ENCODE results near the gene TSFM.

DNA sequence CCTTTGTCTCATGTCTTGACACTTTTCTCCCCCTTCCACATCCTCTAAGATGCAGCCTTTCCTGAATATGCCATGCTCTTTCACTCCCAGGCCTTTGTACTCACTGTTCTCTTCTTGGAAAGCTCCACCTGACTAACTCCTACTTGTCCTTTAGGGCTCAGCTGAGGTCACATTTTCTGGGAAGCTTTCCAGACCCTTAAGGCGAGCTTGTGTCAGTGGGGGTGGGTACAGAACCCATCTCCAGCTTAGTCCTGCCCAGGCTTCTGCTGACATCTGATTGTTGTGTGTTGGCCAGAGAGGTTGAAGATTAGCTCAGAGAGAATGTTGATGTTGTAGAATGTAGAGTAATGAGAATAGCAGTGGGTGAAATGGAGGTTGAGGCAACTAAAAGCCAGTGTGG, 2.9 kb upstream of the TSFM start:
- TF ChIP-seq, protein P1, sequence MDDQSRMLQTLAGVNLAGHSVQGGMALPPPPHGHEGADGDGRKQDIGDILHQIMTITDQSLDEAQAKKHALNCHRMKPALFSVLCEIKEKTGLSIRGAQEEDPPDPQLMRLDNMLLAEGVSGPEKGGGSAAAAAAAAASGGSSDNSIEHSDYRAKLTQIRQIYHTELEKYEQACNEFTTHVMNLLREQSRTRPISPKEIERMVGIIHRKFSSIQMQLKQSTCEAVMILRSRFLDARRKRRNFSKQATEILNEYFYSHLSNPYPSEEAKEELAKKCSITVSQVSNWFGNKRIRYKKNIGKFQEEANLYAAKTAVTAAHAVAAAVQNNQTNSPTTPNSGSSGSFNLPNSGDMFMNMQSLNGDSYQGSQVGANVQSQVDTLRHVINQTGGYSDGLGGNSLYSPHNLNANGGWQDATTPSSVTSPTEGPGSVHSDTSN (CRISPR knock-in tag; IDR thresholded peaks at IDR 0.05): no peak
- TF ChIP-seq, protein P2, sequence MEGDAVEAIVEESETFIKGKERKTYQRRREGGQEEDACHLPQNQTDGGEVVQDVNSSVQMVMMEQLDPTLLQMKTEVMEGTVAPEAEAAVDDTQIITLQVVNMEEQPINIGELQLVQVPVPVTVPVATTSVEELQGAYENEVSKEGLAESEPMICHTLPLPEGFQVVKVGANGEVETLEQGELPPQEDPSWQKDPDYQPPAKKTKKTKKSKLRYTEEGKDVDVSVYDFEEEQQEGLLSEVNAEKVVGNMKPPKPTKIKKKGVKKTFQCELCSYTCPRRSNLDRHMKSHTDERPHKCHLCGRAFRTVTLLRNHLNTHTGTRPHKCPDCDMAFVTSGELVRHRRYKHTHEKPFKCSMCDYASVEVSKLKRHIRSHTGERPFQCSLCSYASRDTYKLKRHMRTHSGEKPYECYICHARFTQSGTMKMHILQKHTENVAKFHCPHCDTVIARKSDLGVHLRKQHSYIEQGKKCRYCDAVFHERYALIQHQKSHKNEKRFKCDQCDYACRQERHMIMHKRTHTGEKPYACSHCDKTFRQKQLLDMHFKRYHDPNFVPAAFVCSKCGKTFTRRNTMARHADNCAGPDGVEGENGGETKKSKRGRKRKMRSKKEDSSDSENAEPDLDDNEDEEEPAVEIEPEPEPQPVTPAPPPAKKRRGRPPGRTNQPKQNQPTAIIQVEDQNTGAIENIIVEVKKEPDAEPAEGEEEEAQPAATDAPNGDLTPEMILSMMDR (tag by site-specific recombination; IDR thresholded peaks at IDR 0.05): no peak
- TF ChIP-seq ZNF843 (tag by site-specific recombination; IDR thresholded peaks at IDR 0.05): no peak
- no peak for TF ChIP-seq TCF7L2 (IDR thresholded peaks at IDR 0.05; ENCODE audit: borderline replicate concordance, low read depth, low read length)
- TF ChIP-seq, protein P3, sequence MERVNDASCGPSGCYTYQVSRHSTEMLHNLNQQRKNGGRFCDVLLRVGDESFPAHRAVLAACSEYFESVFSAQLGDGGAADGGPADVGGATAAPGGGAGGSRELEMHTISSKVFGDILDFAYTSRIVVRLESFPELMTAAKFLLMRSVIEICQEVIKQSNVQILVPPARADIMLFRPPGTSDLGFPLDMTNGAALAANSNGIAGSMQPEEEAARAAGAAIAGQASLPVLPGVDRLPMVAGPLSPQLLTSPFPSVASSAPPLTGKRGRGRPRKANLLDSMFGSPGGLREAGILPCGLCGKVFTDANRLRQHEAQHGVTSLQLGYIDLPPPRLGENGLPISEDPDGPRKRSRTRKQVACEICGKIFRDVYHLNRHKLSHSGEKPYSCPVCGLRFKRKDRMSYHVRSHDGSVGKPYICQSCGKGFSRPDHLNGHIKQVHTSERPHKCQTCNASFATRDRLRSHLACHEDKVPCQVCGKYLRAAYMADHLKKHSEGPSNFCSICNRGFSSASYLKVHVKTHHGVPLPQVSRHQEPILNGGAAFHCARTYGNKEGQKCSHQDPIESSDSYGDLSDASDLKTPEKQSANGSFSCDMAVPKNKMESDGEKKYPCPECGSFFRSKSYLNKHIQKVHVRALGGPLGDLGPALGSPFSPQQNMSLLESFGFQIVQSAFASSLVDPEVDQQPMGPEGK (tag by site-specific recombination; IDR thresholded peaks at IDR 0.05): no peak
- TF ChIP-seq ZBTB20 (tag by site-specific recombination; IDR thresholded peaks at IDR 0.05): no peak
- TF ChIP-seq KLF16 (tag by site-specific recombination; IDR thresholded peaks at IDR 0.05): no peak
- TF ChIP-seq ZNF404 (tag by site-specific recombination; IDR thresholded peaks at IDR 0.05): no peak
- no peak for TF ChIP-seq KLF8 (tag by site-specific recombination; IDR thresholded peaks at IDR 0.05)
- TF ChIP-seq ZNF138 (tag by site-specific recombination; IDR thresholded peaks at IDR 0.05; ENCODE audit: borderline replicate concordance): no peak
- no peak for TF ChIP-seq ZNF146 (tag by site-specific recombination; IDR thresholded peaks at IDR 0.05)
- no peak for TF ChIP-seq ZNF239 (tag by site-specific recombination; IDR thresholded peaks at IDR 0.05)

All from HEK293 (cell line).